Activated CD8-positive, alpha-beta memory T cell treated with anti-CD3 and anti-CD28 coated beads, Interleukin-2, amount 50 U/mL, for 24 hours (primary cell): Measurements from ENCODE around the gene CIBAR2.
"Not testable (repeated sequence)": the region's sequence is repeated elsewhere in the genome, so short reads cannot be mapped to it uniquely, and the experiment has no call there.

Experiments
- DNase-seq: peaks from one replicate; pipeline ENCODE4 v3.0.0-alpha.2; 2020; ENCODE audit errors: extremely low read depth

The CIBAR2 gene

DNA sequence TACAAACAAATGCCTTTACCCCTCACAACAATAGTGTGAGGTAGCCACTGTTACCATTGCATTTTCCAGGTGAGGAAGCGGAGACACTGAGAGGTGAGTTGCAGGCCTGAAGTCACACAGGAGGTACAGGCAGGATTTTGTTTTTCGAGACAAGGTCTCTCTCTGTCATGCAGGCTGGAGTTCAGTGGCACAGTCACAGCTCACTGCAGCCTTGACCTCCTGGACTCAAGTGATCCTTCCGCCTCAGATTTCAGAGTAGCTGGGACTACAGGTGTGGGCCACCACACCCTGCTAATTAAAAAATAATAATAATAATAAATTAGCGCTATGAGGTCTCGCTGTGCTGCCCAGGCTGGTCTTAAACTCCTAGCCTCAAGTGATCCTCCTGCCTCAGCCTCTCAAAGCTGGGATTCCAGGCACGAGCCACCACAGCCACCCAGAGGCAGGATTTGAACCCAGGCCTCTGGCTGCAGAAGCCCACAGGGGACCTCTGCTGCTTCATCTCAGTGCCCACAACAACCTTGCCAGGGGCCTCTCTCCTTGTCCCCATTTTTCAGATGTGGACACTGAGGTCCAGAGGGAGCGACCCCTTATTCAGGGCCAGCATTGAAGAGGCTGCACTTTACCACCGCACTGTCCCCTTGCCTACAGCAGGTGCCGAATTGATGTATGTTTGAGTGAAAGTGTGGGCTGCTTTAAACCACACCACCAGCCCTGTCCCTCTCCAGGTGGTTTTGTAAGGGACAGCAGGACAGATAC, 16.0 kb upstream of the CIBAR2 start:
- DNase-seq: no peak

DNA sequence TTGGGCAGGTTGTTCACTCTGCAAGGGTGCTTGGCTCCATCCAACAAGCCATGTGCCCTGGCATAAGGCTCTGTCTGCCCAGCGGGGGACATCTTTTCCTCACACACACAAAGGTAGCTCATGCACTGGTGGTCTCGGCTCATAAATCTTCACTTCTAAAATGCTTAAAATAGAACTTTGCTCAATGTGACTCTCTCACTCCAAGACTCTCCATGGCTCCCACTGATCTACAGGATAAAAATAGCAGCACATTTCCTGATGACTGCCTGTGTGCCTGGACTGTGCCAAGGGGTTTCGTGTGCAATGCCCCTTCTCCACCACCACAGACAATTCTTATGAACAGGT, 15.1 kb upstream of the CIBAR2 start:
- DNase-seq: no peak

DNA sequence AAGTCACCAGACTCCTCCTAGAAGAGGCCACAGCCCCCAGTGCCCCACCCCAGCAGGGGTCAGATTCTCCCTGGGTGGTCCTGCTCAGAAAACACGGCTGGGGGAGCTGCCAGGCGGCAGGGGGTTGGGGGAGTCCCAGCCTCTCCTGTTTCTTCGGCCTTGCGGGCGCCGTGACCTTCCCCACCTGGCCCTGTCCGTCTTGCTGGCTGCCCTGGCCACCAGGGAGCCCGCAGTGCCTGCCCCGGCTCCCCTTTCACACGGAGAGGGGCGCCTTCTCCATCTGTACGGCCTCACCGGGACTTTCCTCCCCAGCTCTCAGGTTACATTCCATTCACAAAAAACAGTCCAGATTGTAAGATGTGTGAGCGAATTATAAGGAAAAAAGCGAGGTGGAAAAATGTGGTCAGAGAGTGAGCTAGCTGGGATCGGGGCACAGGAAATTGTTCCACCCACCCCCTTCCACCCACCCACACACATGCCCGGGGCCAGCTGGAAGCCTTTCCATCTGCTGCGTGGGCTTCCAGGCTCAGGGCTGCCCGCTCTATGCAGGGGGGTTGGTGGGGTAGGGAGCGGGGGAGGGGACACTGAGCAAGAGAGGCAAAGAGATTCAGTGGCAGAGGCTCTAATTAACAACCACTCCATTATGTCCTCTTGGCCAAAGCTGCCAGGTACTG, 14.6 kb upstream of the CIBAR2 start:
- no peak for DNase-seq

DNA sequence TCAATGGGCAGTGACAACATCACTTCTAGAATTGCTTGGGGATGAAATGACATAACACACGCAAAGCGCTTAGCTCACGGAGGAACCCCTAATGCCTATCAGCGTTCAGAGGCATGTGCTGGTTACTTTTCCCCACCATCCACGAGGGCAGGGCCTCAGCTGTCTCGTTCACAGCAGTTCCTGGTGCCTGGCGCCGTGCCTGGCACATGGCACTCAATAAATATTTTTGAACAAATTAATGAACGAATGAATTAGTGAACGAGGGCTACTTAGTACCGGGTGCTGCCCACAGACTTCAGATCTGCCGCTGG, 14.1 kb upstream of the CIBAR2 start:
- no peak for DNase-seq

DNA sequence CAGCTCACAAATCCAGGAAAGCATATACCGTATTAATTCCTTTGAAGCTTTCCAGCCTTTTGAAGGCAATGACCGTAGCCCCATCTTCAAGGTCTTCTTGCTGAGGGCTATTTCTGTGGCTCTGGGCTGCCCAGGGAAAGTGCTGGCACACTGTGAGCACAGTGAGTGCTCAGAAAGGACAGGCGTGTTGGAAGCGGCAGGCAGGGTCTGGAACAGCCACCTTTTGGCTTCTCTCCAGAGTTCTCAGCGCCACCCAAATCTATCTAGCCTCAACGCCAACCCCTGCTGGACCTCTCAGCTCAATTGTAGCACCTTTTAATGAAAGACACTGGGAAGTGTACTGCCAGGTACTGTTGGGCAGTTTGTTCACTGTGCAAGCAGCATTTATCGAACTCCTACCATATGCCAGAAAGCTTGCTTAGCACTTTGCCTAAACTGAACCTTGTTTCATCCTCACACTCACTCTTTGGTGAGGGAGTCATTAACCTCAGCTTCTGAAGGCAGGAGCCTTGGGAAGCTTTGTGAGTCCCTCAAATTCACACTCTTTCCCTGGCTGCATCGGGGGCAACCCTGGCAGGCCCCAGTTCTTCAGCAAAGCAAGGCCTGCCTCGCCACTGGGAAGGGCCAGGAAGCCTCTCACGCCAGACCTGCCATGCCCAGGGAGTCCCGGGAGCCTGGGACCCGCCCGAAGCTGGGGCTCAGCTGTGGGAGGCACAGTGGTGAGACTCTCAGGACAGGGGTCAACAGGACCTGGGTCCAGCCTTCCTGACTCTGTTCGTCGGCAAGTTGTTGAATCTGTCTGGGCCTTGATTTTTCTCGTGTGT, 13.5 kb upstream of the CIBAR2 start:
- no peak for DNase-seq

DNA sequence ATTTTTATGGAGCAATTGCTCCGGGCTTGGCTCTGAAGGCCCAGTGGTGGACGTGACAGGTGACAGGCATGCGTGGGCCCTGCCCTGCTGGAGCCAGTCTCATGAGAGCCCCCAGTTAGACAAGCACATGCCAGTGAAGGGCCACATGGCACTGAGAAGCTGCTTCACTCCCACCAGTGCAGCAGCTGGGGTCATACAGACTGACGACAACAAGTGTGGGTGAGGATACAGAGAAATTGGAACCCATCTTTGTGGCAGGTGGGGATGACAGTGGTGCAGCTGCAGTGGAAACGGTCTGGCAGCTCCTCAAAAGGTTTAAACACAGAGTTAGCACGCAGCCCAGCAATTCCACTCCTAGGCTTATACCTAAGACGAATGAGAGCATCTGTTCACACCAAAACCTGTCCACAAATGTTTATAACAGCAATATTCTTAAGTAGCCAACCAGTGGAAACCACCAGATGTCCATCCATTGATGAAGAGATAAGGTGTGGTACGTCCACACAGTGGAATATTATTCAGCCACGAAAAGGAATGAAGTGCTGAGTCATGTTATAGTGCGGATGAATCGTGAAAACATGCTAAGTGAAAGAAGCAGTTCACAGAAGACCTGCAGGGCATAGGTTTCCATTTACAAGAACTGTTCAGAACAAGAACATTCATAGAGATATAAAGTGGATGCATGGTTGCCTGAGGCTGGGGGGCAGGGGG, 12.5 kb upstream of the CIBAR2 start:
- DNase-seq: no peak

DNA sequence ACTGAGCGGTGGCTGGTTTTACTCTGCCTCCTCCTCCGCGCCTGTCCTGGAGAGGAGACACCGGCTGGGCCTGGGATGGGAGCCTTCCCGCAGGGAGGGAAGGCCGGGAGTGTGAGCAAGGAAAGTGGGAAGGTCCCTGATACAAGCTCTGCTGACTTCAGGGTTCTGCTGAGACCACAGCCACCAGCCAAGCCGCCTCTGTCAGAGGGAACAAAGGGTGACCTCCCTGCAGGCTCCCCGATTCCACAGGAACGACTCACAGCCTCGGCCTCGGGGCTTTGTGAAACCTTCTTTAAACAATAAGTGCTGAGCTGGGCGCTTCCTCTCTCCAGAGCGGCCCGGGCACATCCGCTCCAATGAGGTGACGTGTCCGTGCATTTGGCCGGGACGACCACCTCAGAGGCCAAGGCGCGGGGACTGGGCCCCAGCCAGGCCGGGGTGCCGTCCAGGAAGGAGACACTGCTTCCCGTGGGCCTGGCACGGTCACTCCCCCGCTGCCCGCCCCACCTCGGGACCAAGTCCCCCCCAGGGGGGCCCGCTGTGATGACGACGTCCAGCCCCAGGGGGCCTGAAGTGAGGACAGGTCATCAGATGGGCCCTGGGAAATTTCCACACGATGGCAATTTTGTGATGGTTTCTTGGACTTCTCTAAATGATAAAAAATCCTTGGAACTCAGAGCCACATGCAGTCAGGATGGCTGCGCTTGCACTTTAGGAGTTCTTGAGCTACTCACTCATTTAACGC, 11.8 kb upstream of the CIBAR2 start:
- no peak for DNase-seq

DNA sequence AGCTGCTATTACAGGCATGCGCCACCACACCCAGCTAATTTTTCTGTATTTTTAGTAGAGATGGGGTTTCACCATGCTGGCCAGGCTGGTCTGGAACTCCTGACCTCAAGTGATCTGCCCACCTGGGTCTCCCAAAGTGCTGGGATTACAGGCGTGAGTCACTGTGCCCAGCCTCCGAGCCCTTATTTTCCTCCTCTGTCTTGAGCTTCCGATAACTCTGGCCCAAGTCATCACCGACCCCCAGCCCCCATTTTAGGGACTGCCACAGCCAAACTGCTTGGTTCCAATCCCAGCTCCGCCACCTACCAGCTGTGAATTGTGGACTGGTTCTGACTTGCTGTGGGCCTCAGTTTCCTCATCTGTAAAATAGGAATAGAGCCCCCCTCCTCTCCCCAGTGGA, 11.2 kb upstream of the CIBAR2 start:
- not testable (repeated sequence) for DNase-seq

DNA sequence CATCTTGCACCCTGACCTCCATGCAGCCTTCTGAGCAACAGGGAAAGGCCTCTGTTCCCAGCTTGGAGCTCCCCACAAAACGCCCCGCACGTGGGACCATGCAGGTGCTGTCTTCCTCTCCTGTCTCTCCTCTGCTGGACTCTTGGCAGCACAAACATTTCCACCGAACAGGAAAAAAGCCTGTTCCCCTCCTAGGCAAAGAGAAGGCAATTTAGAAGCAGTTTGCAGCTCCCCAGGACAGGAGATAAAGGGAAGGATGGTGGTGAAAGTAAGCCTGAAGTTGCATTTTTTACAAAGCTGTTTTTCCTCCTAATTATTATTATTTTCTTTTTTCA, 7.7 kb upstream of the CIBAR2 start:
- no peak for DNase-seq

DNA sequence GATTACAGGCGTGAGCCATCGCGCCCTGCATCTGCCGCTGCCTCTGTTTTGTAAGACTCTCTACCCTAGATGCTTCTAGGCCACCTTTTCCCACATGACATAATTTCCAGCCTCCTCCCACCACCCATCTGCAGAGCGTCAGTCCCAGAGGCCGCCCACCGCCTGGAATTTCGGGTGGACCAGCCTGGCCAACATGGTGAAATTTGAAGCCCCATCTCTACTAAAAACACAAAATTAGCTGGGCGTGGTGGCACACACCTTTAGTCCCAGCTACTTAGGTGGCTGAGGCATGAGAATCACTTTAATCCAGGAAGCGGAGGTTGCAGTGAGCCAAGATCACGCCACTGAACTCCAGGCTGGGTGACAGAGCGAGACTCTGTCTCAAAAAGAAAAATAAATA, 5.1 kb upstream of the CIBAR2 start:
- DNase-seq: no peak

DNA sequence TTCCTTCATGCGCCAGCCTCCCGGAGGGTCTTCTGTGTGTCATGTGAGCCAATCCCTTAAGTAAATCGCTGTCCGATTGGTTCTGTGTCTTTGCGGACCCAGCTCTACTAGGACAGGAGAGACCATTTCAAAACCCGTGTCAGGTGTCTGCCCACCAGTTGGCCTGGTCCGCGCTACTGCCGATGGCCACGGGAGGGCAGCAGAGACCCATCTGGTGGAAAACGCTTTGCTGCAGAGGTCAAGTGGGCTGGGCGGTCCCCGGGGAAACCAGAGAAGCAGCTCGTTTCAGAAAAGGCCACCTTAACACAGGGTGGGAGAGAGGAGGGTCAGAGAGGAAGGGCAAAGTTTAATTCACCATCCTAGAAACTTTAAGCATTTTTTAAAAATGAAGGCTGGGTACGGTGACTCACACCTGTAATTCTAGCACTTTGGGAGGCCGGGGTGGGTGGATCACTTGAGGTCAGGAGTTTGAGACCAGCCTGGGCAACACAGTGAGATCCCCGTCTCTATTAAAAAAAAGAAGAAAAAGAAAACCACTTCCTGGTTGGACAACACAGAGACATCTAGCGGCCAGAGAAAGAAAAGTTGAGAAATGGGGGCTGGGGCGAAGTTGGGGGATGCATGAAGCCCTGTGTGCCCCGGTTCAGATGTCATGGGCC, 2.8 kb upstream of the CIBAR2 start:
- peak; percentile 58 for DNase-seq

DNA sequence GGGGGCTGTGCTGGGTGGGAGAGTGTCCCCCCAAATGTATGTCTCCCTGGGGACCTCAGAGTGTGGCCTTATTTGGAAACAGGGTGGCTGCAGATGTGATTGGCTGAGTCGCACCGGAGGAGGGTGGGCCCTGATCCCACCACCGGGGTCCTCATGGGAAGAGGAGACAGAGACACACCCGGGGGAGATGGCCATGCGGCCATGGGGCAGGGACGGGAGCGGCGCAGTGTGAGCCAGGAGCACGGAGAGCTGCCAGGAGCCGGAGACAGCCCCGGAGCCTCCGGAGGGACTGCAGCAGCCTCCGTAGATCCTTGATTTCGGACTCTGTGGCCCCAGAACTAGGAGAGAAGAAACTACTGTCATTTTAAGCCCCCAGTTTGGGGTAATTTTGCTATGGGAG, 1.6 kb upstream of the CIBAR2 start:
- no peak for DNase-seq

DNA sequence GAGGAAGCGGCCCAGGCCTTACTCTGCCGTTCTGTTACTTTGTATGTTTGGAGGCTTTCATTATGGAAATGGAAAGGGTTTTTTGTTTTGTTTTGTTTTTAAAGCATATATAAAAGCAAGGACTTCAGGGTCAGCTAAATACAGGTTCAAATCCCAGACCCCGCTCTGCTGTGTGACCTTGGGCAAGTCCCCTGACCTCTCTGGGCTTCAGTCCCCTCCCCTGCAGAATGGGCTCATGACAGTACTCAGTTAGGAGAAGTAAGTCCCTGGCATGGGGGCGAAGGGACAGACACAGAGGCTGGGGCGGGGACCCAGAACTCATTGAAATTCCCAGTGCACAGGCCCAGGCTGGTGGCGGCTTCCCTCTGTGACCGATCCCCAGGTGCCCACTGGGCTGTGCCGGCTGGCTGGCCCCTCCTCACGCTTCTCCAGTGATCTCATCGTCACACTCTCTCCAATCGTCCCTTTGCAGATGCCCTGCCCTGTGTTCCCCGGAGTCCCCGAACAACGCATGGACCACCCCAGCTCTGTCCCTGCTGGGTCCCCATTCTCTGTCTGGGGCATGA, 979 bp upstream of the CIBAR2 start:
- no peak for DNase-seq

DNA sequence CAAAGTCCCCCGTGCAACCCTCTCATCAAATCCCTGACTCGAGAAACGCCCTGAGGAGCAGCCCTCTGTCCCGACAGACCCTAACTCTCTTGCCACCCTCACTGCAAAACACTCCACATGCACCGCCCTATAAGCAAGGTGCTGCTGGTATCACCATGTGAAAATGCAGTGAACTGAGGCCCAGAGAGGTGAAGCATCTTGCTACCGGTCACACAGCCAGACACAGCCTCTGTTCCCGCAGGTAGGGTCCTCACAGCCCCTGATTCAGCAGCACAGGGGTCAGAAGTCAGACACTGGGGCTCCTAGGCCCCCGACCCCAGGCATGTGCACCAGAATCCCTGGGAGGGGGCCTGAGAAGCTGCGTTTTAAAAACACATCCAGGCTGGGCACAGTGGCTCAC, 1.1 kb downstream of the CIBAR2 start:
- DNase-seq: no peak

DNA sequence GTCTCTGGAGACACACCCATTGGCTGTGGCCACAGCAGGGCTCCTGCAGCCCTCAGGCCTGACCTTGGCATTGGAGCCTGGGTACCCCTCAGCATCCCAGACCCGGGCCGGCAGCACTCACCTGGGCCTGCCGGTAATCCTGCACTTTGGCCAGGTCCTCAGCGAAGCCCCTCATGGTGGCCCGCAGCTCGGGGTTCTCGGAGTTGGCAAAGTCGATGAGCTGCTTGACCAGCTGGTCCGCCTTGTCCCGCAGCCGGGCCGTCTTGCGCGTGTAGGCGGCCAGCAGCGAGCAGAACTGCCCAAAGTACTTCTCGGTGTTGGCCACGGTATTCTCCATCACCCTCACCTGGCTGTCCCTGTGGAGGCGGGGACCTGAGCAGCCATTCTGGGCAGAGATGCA, 2.2 kb downstream of the CIBAR2 start:
- no peak for DNase-seq

DNA sequence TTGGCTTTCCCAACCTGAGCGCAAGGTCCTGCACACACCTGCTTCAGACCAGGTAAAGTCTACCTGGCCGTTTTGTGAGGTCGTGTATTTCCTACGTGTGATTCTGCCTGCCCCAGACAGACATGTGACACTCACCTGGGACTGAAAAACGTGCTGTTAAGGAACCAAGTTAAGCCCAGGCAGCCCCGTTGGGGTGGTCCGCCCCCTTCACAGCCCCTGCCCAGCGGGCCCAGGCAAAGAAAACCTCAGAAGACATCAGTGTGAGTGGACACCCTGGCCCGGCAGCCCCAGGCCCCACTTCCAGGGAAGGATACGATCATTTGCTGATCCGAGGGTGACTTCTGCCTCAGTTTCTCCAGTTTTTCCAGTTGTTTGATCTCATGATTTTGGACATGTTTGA, 4.7 kb downstream of the CIBAR2 start:
- DNase-seq: no peak

DNA sequence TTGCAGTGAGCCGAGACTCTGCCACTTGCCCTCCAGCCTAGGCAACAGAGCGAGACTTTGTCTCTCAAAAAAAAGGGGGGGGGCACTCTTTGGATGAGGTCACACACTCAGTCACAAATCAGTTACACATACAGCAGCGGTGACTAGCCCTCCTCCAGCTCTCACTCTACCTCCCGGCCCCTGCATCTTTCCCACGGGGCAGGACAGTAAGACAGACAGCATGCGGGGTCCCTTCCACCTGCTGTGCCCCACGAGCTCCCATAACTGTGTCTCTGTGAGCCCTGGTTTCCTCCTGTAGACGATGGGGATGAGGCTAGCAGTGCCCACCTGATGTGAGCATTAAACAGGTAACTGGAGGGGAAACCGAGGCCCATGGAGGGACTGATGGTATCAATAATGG, 5.2 kb downstream of the CIBAR2 start:
- no peak for DNase-seq

DNA sequence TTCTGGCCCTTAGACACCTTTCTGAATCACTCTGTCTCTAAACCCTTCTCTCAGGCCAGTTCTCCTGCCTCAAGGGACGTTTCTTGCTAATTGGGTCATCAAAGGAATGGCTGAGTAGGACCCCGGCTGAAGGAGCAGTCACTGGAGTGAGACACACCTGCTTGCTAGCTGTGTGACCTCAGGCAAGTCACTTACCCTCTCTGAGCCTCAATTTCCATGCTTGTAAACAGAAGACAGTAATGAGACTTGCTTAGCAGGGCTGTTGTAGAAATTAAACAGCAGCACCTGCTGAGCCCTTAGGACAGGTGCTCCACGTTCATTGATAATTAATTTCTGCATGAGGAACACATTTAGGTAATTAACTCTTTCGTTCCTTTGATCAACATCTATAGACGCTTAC, 6.8 kb downstream of the CIBAR2 start:
- DNase-seq: no peak

DNA sequence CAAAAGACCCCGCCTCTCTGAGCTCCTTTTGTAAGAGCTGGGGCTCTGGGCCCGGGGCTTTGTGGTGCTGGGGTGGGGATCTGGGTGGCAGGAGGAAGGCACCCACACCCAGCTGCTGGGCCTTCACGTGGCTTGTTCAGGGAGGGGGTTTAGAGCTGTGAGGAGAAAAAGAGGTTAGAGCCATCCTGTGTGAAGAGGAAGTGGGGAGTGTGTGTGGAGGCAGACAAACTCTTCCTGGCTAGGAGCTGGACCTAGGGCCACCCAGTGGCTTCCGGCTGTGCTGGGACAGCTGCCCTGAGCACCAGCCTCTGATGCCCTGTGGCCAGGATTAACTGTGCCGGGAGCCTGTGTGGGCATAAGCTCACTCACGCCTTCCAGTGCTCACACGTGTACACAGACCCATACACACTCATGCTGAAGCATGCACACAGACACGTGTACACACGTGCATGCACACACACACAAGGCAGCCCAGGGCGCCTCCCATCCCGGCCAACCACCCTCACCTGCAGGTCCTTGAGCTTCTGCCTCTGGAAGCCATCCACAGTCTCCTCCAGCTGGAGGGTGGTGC, 7.4 kb downstream of the CIBAR2 start:
- no peak for DNase-seq

DNA sequence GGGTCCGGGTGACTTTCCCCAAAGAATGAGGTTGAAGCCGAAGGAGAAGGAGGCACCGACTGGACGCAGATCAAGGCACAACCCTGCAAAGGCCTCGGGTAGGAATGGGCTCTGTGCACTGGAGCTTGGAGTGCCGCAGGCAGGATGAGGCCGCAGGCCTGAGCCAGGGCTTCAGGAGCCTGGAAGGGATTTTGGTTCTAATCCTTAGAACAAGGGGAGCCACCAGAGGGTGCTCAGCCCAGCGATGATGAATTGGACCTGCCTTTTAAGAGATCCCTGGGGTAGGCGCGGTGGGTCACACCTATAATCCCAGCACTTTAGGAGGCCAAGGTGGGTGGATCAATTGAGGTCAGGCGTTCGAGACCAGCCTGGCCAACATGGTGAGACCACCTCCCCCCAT, 8.1 kb downstream of the CIBAR2 start:
- DNase-seq: no peak
